Parathyroid adenoma (tissue), 2 donors: Measurements from ENCODE around the gene GC.
"Not testable (repeated sequence)": the region's sequence is repeated elsewhere in the genome, so short reads cannot be mapped to it uniquely, and the experiment has no call there.

ENCODE experiments used
- H2AFZ ChIP-seq: fragments of 300-600 bp; sonication (generic); one replicate; pipeline ENCODE4 v1.7.0; 2017; ENCODE audit warnings: antibody characterized with exemption, mild to moderate bottlenecking
- H3K27ac ChIP-seq: fragments of 300-600 bp; sonication (generic); one replicate; pipeline ENCODE4 v1.7.0; 2017
- H3K27me3 ChIP-seq: fragments of 300-600 bp; sonication (generic); one replicate; pipeline ENCODE4 v1.7.0; 2017; ENCODE audit warnings: low read length; ENCODE audit not compliant: control insufficient read depth, insufficient read depth
- H3K36me3 ChIP-seq: fragments of 300-600 bp; sonication (generic); one replicate; pipeline ENCODE4 v1.7.0; 2017; ENCODE audit warnings: low read length; ENCODE audit not compliant: control insufficient read depth, insufficient read depth
- H3K4me1 ChIP-seq: fragments of 300-600 bp; sonication (generic); one replicate; pipeline ENCODE4 v1.7.0; 2017; ENCODE audit warnings: control low read depth
- H3K4me2 ChIP-seq: fragments of 300-600 bp; sonication (generic); one replicate; pipeline ENCODE4 v1.7.0; 2017; ENCODE audit warnings: low read length
- H3K4me3 ChIP-seq: fragments of 300-600 bp; sonication (generic); one replicate; pipeline ENCODE4 v1.7.0; 2017; ENCODE audit warnings: low read depth, low read length
- H3K79me2 ChIP-seq: fragments of 300-600 bp; sonication (generic); one replicate; pipeline ENCODE4 v1.7.0; 2017; ENCODE audit warnings: control low read depth
- H3K9ac ChIP-seq: fragments of 300-600 bp; sonication (generic); one replicate; pipeline ENCODE4 v1.7.0; 2017; ENCODE audit warnings: mild to moderate bottlenecking
- H3K9me3 ChIP-seq: fragments of 300-600 bp; sonication (generic); one replicate; pipeline ENCODE4 v1.7.0; 2017; ENCODE audit warnings: low read length; ENCODE audit not compliant: control insufficient read depth
- TF ChIP-seq, protein P1 (sequence below): fragments of 300-600 bp; sonication (generic); IDR thresholded peaks from one replicate; pipeline ENCODE4 v1.7.0; 2017; ENCODE audit warnings: antibody characterized with exemption, mild to moderate bottlenecking
- donor health status: primary hyperparathyroidism.

The GC gene

DNA sequence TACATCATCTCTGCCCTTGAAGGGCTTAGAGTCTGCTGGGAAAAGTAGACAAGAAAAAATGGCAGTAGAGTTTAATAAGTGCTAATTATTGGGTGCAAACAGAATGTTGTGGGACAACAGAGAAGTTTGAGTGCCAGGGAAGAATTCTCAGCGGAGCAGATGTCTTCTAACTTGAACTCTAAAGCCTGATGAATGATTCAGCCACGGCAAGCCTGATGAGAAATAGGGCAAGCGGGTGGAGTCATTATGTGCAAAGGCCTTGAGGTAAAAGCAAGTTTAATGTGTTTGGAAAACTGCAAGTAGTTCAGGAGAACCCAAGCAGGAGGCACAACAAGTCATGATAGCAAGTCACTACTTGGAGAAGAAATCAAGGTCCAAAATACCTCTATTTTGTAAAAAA is 37.5 kb downstream of the GC start:
- no peak overlapping the region for H3K9ac ChIP-seq
- H3K4me2 ChIP-seq = no peak overlapping the region
- H3K36me3 ChIP-seq = no peaks in the 10 kb centered on the region
- TF ChIP-seq, protein P1, sequence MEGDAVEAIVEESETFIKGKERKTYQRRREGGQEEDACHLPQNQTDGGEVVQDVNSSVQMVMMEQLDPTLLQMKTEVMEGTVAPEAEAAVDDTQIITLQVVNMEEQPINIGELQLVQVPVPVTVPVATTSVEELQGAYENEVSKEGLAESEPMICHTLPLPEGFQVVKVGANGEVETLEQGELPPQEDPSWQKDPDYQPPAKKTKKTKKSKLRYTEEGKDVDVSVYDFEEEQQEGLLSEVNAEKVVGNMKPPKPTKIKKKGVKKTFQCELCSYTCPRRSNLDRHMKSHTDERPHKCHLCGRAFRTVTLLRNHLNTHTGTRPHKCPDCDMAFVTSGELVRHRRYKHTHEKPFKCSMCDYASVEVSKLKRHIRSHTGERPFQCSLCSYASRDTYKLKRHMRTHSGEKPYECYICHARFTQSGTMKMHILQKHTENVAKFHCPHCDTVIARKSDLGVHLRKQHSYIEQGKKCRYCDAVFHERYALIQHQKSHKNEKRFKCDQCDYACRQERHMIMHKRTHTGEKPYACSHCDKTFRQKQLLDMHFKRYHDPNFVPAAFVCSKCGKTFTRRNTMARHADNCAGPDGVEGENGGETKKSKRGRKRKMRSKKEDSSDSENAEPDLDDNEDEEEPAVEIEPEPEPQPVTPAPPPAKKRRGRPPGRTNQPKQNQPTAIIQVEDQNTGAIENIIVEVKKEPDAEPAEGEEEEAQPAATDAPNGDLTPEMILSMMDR = no peak
- no peak overlapping the region for H2AFZ ChIP-seq
- no peaks in the 10 kb centered on the region for H3K4me1 ChIP-seq
- no peaks in the 10 kb centered on the region for H3K9me3 ChIP-seq
- H3K4me3 ChIP-seq = no peak overlapping the region
- H3K27me3 ChIP-seq = no peaks in the 10 kb centered on the region
- H3K27ac ChIP-seq = no peak overlapping the region
- no peaks in the 10 kb centered on the region for H3K79me2 ChIP-seq

DNA sequence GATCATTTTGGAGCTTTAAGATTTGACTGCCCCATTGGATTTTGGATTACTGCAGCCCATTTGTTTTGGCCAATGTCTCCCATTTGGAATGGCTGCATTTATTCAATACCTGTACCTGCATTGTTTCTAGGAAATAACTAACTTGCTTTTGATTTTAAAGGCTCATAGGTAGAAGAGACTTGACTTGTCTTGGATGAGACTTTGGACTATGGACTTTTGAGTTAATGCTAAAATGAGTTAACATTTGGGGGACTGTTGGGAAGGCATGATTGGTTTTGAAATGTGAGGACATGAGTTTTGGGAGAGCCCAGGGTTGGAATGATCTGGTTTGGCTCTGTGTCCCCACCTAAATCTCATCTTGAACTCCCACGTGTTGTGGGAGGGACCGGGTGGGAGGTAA is 45.1 kb downstream of the GC start:
- not testable (repeated sequence) for H3K36me3 ChIP-seq, H3K4me1 ChIP-seq, H3K4me3 ChIP-seq, H3K9ac ChIP-seq, H3K79me2 ChIP-seq, H2AFZ ChIP-seq, H3K9me3 ChIP-seq, H3K27ac ChIP-seq, H3K4me2 ChIP-seq, H3K27me3 ChIP-seq

DNA sequence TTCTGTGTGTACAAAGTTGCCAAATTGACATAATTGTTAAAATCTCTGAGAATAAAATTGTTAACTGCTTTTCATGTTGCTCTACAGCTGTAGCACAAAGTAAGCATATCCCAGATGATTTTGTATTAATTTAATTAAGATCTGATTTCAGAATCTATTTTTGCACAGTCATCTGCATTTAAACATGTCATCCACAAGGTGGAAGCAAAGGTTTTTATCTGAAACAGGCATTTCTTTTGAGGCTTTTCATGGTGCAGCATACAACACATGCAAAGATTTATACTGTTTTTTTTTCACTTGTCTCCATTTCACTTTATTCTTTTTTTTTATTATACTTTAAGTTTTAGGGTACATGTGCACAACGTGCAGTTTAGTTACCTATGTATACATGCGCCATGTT is 51.2 kb downstream of the GC start:
- Histone ChIP-seq H3K4me1 (no peaks in the 10 kb centered on the region), H3K4me2 (no peak overlapping the region), H3K79me2 (no peaks in the 10 kb centered on the region), H3K9ac (no peak overlapping the region), H3K36me3 (no peaks in the 10 kb centered on the region), H2AFZ (no peak overlapping the region), H3K9me3 (no peaks in the 10 kb centered on the region), H3K4me3 (no peak overlapping the region), H3K27me3 (no peaks in the 10 kb centered on the region), H3K27ac (no peak overlapping the region)
- TF ChIP-seq, protein P1 = no peak

DNA sequence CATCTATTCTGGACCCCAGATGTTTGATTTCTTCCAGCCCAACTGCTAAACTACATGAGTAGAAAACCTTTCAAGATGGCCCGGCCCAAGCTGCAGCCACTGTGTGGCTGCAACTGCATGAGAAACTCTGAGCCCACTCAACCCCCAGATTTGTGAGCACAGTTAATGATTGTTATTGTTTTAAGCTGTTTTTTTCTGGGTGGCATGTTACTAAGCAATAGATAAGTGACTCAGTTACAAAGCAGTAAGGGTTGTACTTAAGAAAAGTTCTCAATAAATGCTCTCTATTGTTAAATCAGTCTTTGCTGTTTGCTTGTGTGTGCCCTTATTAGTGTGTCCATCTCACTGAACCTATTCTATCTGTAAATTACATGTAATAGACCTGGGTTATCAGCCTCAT is 51.8 kb downstream of the GC start:
- Histone ChIP-seq H3K36me3 (no peaks in the 10 kb centered on the region), H3K4me3 (no peak overlapping the region), H3K27me3 (no peaks in the 10 kb centered on the region), H3K9ac (no peak overlapping the region), H2AFZ (no peak overlapping the region), H3K79me2 (no peaks in the 10 kb centered on the region), H3K27ac (no peak overlapping the region), H3K4me1 (no peaks in the 10 kb centered on the region), H3K9me3 (no peaks in the 10 kb centered on the region), H3K4me2 (no peak overlapping the region)
- TF ChIP-seq, protein P1 = no peak

DNA sequence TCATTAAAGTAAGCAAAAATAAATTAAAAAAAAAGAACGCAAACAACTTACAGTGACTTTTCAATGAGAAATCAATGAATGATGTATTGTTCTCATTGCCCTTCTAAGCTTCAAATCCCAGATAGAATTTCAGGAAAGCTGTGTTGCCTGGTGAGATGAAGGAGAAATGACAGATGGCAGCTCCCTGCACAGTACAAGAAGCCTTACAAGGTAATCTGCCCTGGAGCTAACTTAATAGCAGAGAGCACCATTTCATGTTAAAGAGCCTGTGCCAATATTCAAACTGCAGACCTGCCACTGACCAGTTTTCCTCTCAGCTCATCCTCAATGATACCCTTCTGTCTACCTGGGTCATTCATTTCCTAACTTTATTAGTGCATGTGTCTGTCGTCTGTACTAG is 54.0 kb downstream of the GC start:
- no peaks in the 10 kb centered on the region for H3K79me2 ChIP-seq

More for the DNA sequence above, 54.0 kb downstream of the GC start:
- Histone ChIP-seq H3K36me3 (no peaks in the 10 kb centered on the region), H2AFZ (no peak overlapping the region), H3K27me3 (no peaks in the 10 kb centered on the region), H3K4me1 (no peaks in the 10 kb centered on the region), H3K9ac (no peak overlapping the region), H3K9me3 (no peaks in the 10 kb centered on the region), H3K27ac (no peak overlapping the region), H3K4me3 (no peak overlapping the region), H3K4me2 (no peak overlapping the region)
- TF ChIP-seq, protein P1 = no peak
